Stimulated activated CD8-positive, alpha-beta memory T cell treated with anti-CD3 and anti-CD28 coated beads, Interleukin-7, amount 100 ng/mL, for 4 hours (primary cell): ENCODE data around the gene SPATS2.
"Not testable (repeated sequence)": the region's sequence is repeated elsewhere in the genome, so short reads cannot be mapped to it uniquely, and the experiment has no call there.

ENCODE experiments used
- DNase-seq, 2 donors: peaks; one replicate each; pipeline ENCODE4 v3.0.0-alpha.2; 2020; ENCODE audit warnings: low read depth in 2 of 2

Gene SPATS2

GRCh38 chr12:49367381-49368239 lies at the start of gene SPATS2:
SPATS2 (plus strand) TSS chr12:49367462; CDS start chr12:49461013, 93,551 bp downstream.
- peak in 1 of 2 donors; percentile 67 for DNase-seq

GRCh38 chr12:49320411-49321103 lies 46.7 kb upstream of the SPATS2 start:
- DNase-seq = not testable (repeated sequence)

GRCh38 chr12:49322367-49322707 lies 44.9 kb upstream of the SPATS2 start:
- no peak for DNase-seq

- DNase-seq = peak; percentile 92 to 96
Observed at GRCh38 chr12:49322708-49323523, 44.3 kb upstream of the SPATS2 start, which contains the start of gene TROAP. TROAP (plus strand) TSS chr12:49323255; CDS start chr12:49323609, 354 bp downstream.

GRCh38 chr12:49323524-49324097 lies 43.7 kb upstream of the SPATS2 start:
- DNase-seq = no peak

GRCh38 chr12:49325606-49326005 lies 41.7 kb upstream of the SPATS2 start:
- no peak for DNase-seq

GRCh38 chr12:49327368-49327767 lies 39.9 kb upstream of the SPATS2 start:
- no peak for DNase-seq

- DNase-seq = no peak
Observed at GRCh38 chr12:49327887-49328286, 39.4 kb upstream of the SPATS2 start.

- DNase-seq = no peak
Observed at GRCh38 chr12:49328816-49329215, 38.4 kb upstream of the SPATS2 start.

GRCh38 chr12:49330032-49330619 lies 37.1 kb upstream of the SPATS2 start:
- DNase-seq = no peak

- DNase-seq = no peak
Observed at GRCh38 chr12:49330631-49331379, 36.5 kb upstream of the SPATS2 start.

- DNase-seq = no peak
Observed at GRCh38 chr12:49331380-49332222, 35.7 kb upstream of the SPATS2 start.

- no peak for DNase-seq
Observed at GRCh38 chr12:49332441-49332861, 34.8 kb upstream of the SPATS2 start.

GRCh38 chr12:49332891-49333371 lies 34.3 kb upstream of the SPATS2 start:
- DNase-seq = no peak

- DNase-seq = not testable (repeated sequence)
Observed at GRCh38 chr12:49333778-49334177, 33.5 kb upstream of the SPATS2 start.

GRCh38 chr12:49334226-49334625 lies 33.0 kb upstream of the SPATS2 start:
- no peak for DNase-seq

- DNase-seq = no peak
Observed at GRCh38 chr12:49334681-49335080, 32.6 kb upstream of the SPATS2 start.

- DNase-seq = no peak
Observed at GRCh38 chr12:49335118-49335954, 31.9 kb upstream of the SPATS2 start.
